Sigmoid colon (tissue), 4 donors: ENCODE data around the gene FAM204A.

Experiments
- CTCF ChIP-seq, 4 experiments: fragments of 450-650 bp in 3 of 4; fragments of 200-600 bp in 1 of 4; IDR thresholded peaks; one replicate each; pipeline ENCODE4 v1.5.1; 2016 to 2019; ENCODE audit warnings: antibody characterized with exemption in 4 of 4, mild to moderate bottlenecking in 3 of 4, moderate library complexity in 2 of 4
- POLR2AphosphoS5 ChIP-seq, 4 donors: sonication (generic); formaldehyde crosslinking; IDR thresholded peaks; one replicate each; pipeline ENCODE4 v1.6.1; 2017; ENCODE audit warnings: antibody characterized with exemption in 4 of 4

- TF ChIP-seq CTCF (IDR thresholded peaks at IDR 0.05) = no peak
- TF ChIP-seq POLR2AphosphoS5 (IDR thresholded peaks at IDR 0.05) = no peak
These were observed 43.3 kb downstream of the FAM204A start for GRCh38 chr10:118298787-118299186.
